GM18508 (cell line): ENCODE measurements around the gene RCAN1.
"Not testable (repeated sequence)": the region's sequence is repeated elsewhere in the genome, so short reads cannot be mapped to it uniquely, and the experiment has no call there.

ENCODE experiments used
- ATAC-seq: cut with Tn5 transposase; IDR thresholded peaks from one replicate; pipeline ENCODE4 v1.9.1; 2021; ENCODE audit warnings: moderate number of reproducible peaks; ENCODE audit not compliant: insufficient read depth, unreplicated experiment

RCAN1 gene

GRCh38 chr21:34623516-34623915 is 8.6 kb upstream of the RCAN1 start:
- ATAC-seq, result no peak

GRCh38 chr21:34621434-34622350 is 6.8 kb upstream of the RCAN1 start:
- no peak for ATAC-seq

GRCh38 chr21:34619841-34620665 is 5.1 kb upstream of the RCAN1 start:
- ATAC-seq, result no peak

GRCh38 chr21:34618941-34619340 is 4.0 kb upstream of the RCAN1 start:
- ATAC-seq, result no peak

- ATAC-seq, result no peak
Measured at GRCh38 chr21:34617753-34618339, 2.9 kb upstream of the RCAN1 start.

- ATAC-seq, result no peak
Measured at GRCh38 chr21:34615487-34615814, 538 bp upstream of the RCAN1 start.

GRCh38 chr21:34613679-34614627 is 960 bp downstream of the RCAN1 start:
- no peak for ATAC-seq

GRCh38 chr21:34612557-34612956 is 2.4 kb downstream of the RCAN1 start:
- no peak for ATAC-seq

- no peak for ATAC-seq
Measured at GRCh38 chr21:34612056-34612455, 2.9 kb downstream of the RCAN1 start.

- ATAC-seq, result no peak
Measured at GRCh38 chr21:34611528-34611927, 3.4 kb downstream of the RCAN1 start.

- ATAC-seq, result no peak
Measured at GRCh38 chr21:34609933-34610549, 4.9 kb downstream of the RCAN1 start.

- no peak for ATAC-seq
Measured at GRCh38 chr21:34609244-34609932, 5.5 kb downstream of the RCAN1 start.

GRCh38 chr21:34607376-34607775 is 7.5 kb downstream of the RCAN1 start:
- ATAC-seq, result not testable (repeated sequence)

GRCh38 chr21:34606621-34607020 is 8.3 kb downstream of the RCAN1 start:
- no peak for ATAC-seq

- ATAC-seq, result no peak
Measured at GRCh38 chr21:34606051-34606450, 8.9 kb downstream of the RCAN1 start.

GRCh38 chr21:34604956-34605355 is 10.0 kb downstream of the RCAN1 start:
- ATAC-seq, result not testable (repeated sequence)

- no peak for ATAC-seq
Measured at GRCh38 chr21:34604556-34604955, 10.4 kb downstream of the RCAN1 start.

GRCh38 chr21:34603710-34604057 is 11.2 kb downstream of the RCAN1 start:
- no peak for ATAC-seq
